ENCODE data around the gene RNF114.

GRCh38 chr20:49905415-49906091 is 30.6 kb upstream of the RNF114 start:
- TF ChIP-seq CTCF (conservative IDR thresholded peaks at IDR 0.05) = no peak
- no peak for TF ChIP-seq ZFX (IDR thresholded peaks at IDR 0.05)

All from C4-2B (cell line).